HEK293 (cell line): ENCODE measurements around the gene BORCS8.

Source experiments
- CTCF ChIA-PET: fragments of 350-600 bp; formaldehyde crosslinking; extraction: SDS; loops from one replicate; lab custom pipeline; 2021; ENCODE audit warnings: antibody characterized with exemption; lab: Yijun Ruan, JAX
- POLR2A ChIA-PET: fragments of 300-600 bp; formaldehyde crosslinking; extraction: SDS; loops from one replicate; lab custom pipeline; 2020; ENCODE audit warnings: antibody characterized with exemption, inconsistent platforms; lab: Yijun Ruan, JAX
- H3K27ac ChIP-seq: fragments of 200-500 bp; sonication (Bioruptor generic); 2 replicates; pipeline ENCODE4 v1.5.1; 2014; ENCODE audit warnings: low read depth, low read length, control low read depth, inconsistent platforms; ENCODE audit errors: extremely low read depth
- H3K36me3 ChIP-seq, 2 experiments: fragments of 200-500 bp in 1 of 2; sonication (Bioruptor generic) in 1 of 2; 1 replicate in 1 of 2; 2 replicates in 1 of 2; pipeline ENCODE4 v1.5.1; 2014 to 2017; ENCODE audit warnings: inconsistent platforms in 2 of 2, low read length in 2 of 2; ENCODE audit not compliant: control insufficient read depth in 2 of 2, insufficient read depth in 1 of 2
- H3K4me1 ChIP-seq: fragments of 200-500 bp; sonication (Bioruptor generic); 2 replicates; pipeline ENCODE4 v1.5.1; 2014; ENCODE audit warnings: mild to moderate bottlenecking, low read length, inconsistent platforms; ENCODE audit not compliant: control insufficient read depth, insufficient read depth
- H3K4me3 ChIP-seq: 2 replicates; pipeline ENCODE4 v1.5.1; 2011; ENCODE audit warnings: low read depth, mild to moderate bottlenecking, control low read depth, low read length, moderate library complexity
- H3K9me3 ChIP-seq: fragments of 200-500 bp; sonication (Bioruptor generic); 2 replicates; pipeline ENCODE4 v1.5.1; 2014; ENCODE audit warnings: low read depth, low read length, inconsistent platforms; ENCODE audit not compliant: control insufficient read depth, insufficient read depth
- AEBP2 ChIP-seq: fragments of 450-650 bp; formaldehyde crosslinking; IDR thresholded peaks from 2 replicates; pipeline ENCODE4 v1.5.1; 2016; ENCODE audit warnings: missing biosample characterization, missing genetic modification characterization, borderline replicate concordance
- FEZF1 ChIP-seq: fragments of 450-650 bp; formaldehyde crosslinking; IDR thresholded peaks from 2 replicates; pipeline ENCODE4 v1.5.1; 2016; ENCODE audit warnings: missing biosample characterization, missing genetic modification characterization
- GLI2 ChIP-seq: fragments of 450-650 bp; formaldehyde crosslinking; IDR thresholded peaks from 2 replicates; pipeline ENCODE4; 2017; ENCODE audit warnings: missing biosample characterization, missing genetic modification characterization, low read depth, borderline replicate concordance
- KLF1 ChIP-seq: fragments of 450-650 bp; formaldehyde crosslinking; IDR thresholded peaks from 2 replicates; pipeline ENCODE4 v1.5.1; 2016; ENCODE audit warnings: missing biosample characterization, missing genetic modification characterization
- KLF17 ChIP-seq: fragments of 450-650 bp; formaldehyde crosslinking; IDR thresholded peaks from 2 replicates; pipeline ENCODE4 v1.5.1; 2016; ENCODE audit warnings: missing biosample characterization, missing genetic modification characterization
- MEIS1 ChIP-seq: sonication (generic); formaldehyde crosslinking; IDR thresholded peaks from 2 replicates; pipeline ENCODE4 v1.8.1; 2022; ENCODE audit warnings: missing genetic modification reagents, mild to moderate bottlenecking, borderline replicate concordance
- MYNN ChIP-seq: fragments of 450-650 bp; formaldehyde crosslinking; IDR thresholded peaks from 2 replicates; pipeline ENCODE4 v1.5.1; 2016; ENCODE audit warnings: missing biosample characterization, missing genetic modification characterization, borderline replicate concordance
- REPIN1 ChIP-seq: fragments of 450-650 bp; formaldehyde crosslinking; IDR thresholded peaks from 2 replicates; pipeline ENCODE4 v1.5.1; 2017; ENCODE audit warnings: missing biosample characterization, missing genetic modification characterization, low read depth
- WT1 ChIP-seq: fragments of 450-650 bp; formaldehyde crosslinking; IDR thresholded peaks from 2 replicates; pipeline ENCODE4 v1.5.1; 2016; ENCODE audit warnings: missing biosample characterization, missing genetic modification characterization
- ZFP41 ChIP-seq: fragments of 450-650 bp; formaldehyde crosslinking; IDR thresholded peaks from 2 replicates; pipeline ENCODE4 v1.5.1; 2016; ENCODE audit warnings: missing biosample characterization, missing genetic modification characterization, borderline replicate concordance
- ZNF157 ChIP-seq: fragments of 450-650 bp; formaldehyde crosslinking; IDR thresholded peaks from 2 replicates; pipeline ENCODE4 v1.5.1; 2016; ENCODE audit warnings: missing biosample characterization, missing genetic modification characterization
- ZNF175 ChIP-seq: fragments of 450-650 bp; formaldehyde crosslinking; IDR thresholded peaks from 2 replicates; pipeline ENCODE4 v1.5.1; 2016; ENCODE audit warnings: missing biosample characterization, missing genetic modification characterization
- ZNF2 ChIP-seq: fragments of 450-650 bp; formaldehyde crosslinking; IDR thresholded peaks from 2 replicates; pipeline ENCODE4 v1.5.1; 2016; ENCODE audit warnings: missing biosample characterization, missing genetic modification characterization
- ZNF292 ChIP-seq: fragments of 450-650 bp; formaldehyde crosslinking; IDR thresholded peaks from 2 replicates; pipeline ENCODE4 v1.5.1; 2016; ENCODE audit warnings: low read depth, missing biosample characterization, missing genetic modification characterization, borderline replicate concordance
- ZNF362 ChIP-seq: fragments of 450-650 bp; formaldehyde crosslinking; IDR thresholded peaks from 2 replicates; pipeline ENCODE4 v1.5.1; 2016; ENCODE audit warnings: missing biosample characterization, missing genetic modification characterization
- ZNF513 ChIP-seq: fragments of 450-650 bp; IDR thresholded peaks from 2 replicates; pipeline ENCODE4 v1.5.1; 2018; ENCODE audit warnings: missing biosample characterization, missing genetic modification characterization
- ZNF530 ChIP-seq: fragments of 450-650 bp; formaldehyde crosslinking; IDR thresholded peaks from 2 replicates; pipeline ENCODE4 v1.5.1; 2016; ENCODE audit warnings: low read depth, missing biosample characterization, missing genetic modification characterization
- ZNF600 ChIP-seq: fragments of 450-650 bp; formaldehyde crosslinking; IDR thresholded peaks from 2 replicates; pipeline ENCODE4 v1.5.1; 2016; ENCODE audit warnings: missing biosample characterization, missing genetic modification characterization
- ZNF610 ChIP-seq: fragments of 450-650 bp; formaldehyde crosslinking; IDR thresholded peaks from 2 replicates; pipeline ENCODE4 v1.5.1; 2016; ENCODE audit warnings: missing biosample characterization, missing genetic modification characterization, borderline replicate concordance
- ZNF792 ChIP-seq: fragments of 450-650 bp; formaldehyde crosslinking; IDR thresholded peaks from 2 replicates; pipeline ENCODE4 v1.5.1; 2016; ENCODE audit warnings: missing biosample characterization, missing genetic modification characterization
- ZSCAN30 ChIP-seq: fragments of 450-650 bp; IDR thresholded peaks from 2 replicates; pipeline ENCODE4 v1.5.1; 2018; ENCODE audit warnings: missing biosample characterization, mild to moderate bottlenecking, missing genetic modification characterization, moderate library complexity
- TF ChIP-seq, protein P1 (sequence below): IDR thresholded peaks from 2 replicates; pipeline ENCODE4 v1.6.1; 2011; ENCODE audit warnings: mild to moderate bottlenecking, low read depth, low read length, borderline replicate concordance

Gene BORCS8

DNA sequence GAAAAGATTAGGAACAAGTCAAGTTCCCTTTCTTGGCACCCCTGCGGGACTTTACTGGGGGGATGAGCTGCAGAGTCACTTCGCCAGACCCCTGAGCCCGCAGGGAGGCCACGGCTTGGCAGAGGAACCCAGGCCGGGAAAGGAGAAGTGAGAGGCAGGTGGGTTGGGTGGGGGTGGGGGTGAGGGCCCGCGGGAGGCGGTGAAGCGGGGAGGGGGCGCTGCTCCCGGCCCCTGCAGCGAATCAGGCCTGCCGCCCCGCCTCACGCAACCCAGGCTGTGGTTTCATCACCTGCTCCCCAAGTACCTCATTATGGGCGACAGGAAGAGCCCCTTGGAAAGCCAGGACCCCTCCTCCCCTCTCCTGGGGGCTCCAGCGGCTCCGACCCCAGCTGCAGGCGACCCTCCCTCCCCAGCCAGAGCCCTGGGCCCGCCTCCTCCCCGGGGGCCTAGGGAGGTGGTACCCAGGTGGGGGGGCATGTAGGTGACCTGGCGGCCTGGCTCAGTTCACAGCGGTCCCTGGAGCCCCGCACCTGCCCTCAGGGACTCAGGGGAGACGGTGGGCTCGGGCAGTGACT lies 31.4 kb downstream of the BORCS8 start:
- Histone ChIP-seq H3K4me3 (no peak overlapping the region), H3K27ac (no peak overlapping the region), H3K9me3 (no peaks in the 10 kb centered on the region)
- POLR2A ChIA-PET = no interaction called here
- no peak for TF ChIP-seq ZNF2 (tag by site-specific recombination)
- no peak for TF ChIP-seq KLF17 (tag by site-specific recombination)
- TF ChIP-seq GLI2 (tag by site-specific recombination) = no peak
- no peak for TF ChIP-seq MEIS1 (CRISPR knock-in tag)
- no peak for TF ChIP-seq ZNF610 (tag by site-specific recombination)
- no peak for TF ChIP-seq AEBP2
- TF ChIP-seq MYNN = no peak
- TF ChIP-seq, all 188 proteins: peak for 0
- no peaks in the 10 kb centered on the region for H3K4me1 ChIP-seq
- H3K36me3 ChIP-seq = no peaks in the 10 kb centered on the region
- CTCF ChIA-PET = interaction anchor here (2.1 to 6.3 kb wide), 2 partner anchors 13 to 14 kb away, joined by 8 to 47 read pairs; no protein-coding TSS in a partner anchor

- Histone ChIP-seq H3K9me3 (no peaks in the 10 kb centered on the region), H3K27ac (no peak overlapping the region), H3K4me1 (no peaks in the 10 kb centered on the region), H3K36me3 (no peaks in the 10 kb centered on the region), H3K4me3 (no peak overlapping the region)
- TF ChIP-seq ZSCAN30 (no peak), ZNF175 (no peak), FEZF1 (tag by site-specific recombination) (no peak), ZNF292 (tag by site-specific recombination) (no peak), ZNF530 (tag by site-specific recombination) (no peak), ZFP41 (tag by site-specific recombination) (no peak), WT1 (tag by site-specific recombination) (no peak)
- ChIA-PET POLR2A (interaction anchor here (1.2 kb wide), 1 partner anchor 15 kb away, joined by 4 read pairs; no protein-coding TSS in a partner anchor), CTCF (interaction anchor here (3.0 to 6.3 kb wide), 3 partner anchors 12 to 65 kb away, joined by 14 to 47 read pairs (median 41); no protein-coding TSS in a partner anchor)
These were observed 32.4 kb downstream of the BORCS8 start for GRCh38 chr19:19159534-19159933.

GRCh38 chr19:19157808-19158207 lies 34.1 kb downstream of the BORCS8 start:
- TF ChIP-seq, protein P1, sequence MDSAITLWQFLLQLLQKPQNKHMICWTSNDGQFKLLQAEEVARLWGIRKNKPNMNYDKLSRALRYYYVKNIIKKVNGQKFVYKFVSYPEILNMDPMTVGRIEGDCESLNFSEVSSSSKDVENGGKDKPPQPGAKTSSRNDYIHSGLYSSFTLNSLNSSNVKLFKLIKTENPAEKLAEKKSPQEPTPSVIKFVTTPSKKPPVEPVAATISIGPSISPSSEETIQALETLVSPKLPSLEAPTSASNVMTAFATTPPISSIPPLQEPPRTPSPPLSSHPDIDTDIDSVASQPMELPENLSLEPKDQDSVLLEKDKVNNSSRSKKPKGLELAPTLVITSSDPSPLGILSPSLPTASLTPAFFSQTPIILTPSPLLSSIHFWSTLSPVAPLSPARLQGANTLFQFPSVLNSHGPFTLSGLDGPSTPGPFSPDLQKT = no peak
- TF ChIP-seq ZNF600 (tag by site-specific recombination) = no peak
- no peak for TF ChIP-seq ZNF157 (tag by site-specific recombination)
- TF ChIP-seq ZNF610 (tag by site-specific recombination) = no peak
- TF ChIP-seq ZNF792 (tag by site-specific recombination) = no peak
- TF ChIP-seq MEIS1 (CRISPR knock-in tag) = no peak
- TF ChIP-seq ZNF362 = no peak
- no peak for TF ChIP-seq ZNF513 (tag by site-specific recombination)
- no peak for TF ChIP-seq REPIN1
- TF ChIP-seq KLF1 (tag by site-specific recombination) = no peak
- H3K4me3 ChIP-seq = no peak overlapping the region
- CTCF ChIA-PET = interaction anchor here (0.5 to 6.3 kb wide), 6 partner anchors 11 to 333 kb away, joined by 3 to 47 read pairs (median 10); no protein-coding TSS in a partner anchor
- H3K36me3 ChIP-seq = no peaks in the 10 kb centered on the region
- no peaks in the 10 kb centered on the region for H3K9me3 ChIP-seq
- POLR2A ChIA-PET = interaction anchor here (0.6 kb wide), 1 partner anchor 9 kb away, joined by 6 read pairs; no protein-coding TSS in a partner anchor
- H3K27ac ChIP-seq = no peak overlapping the region
- no peaks in the 10 kb centered on the region for H3K4me1 ChIP-seq
